ENCODE data around the gene PDE4A.
"Not testable (repeated sequence)": the region's sequence is repeated elsewhere in the genome, so short reads cannot be mapped to it uniquely, and the experiment has no call there.

DNA sequence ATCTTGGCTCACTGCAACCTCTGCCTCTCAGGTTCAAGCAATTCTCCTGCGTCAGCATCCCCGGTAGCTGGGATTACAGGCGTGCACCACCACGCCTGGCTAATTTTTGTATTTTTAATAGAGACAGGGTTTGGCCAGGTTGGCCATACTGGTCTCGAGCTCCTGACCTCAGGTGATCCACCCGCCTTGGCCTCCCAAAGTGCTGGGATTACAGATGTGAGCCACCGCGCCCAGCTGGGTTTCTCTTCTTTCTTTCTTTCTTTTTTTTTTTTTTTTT is 37.2 kb upstream of the PDE4A start:
- TF ChIP-seq, protein P1, sequence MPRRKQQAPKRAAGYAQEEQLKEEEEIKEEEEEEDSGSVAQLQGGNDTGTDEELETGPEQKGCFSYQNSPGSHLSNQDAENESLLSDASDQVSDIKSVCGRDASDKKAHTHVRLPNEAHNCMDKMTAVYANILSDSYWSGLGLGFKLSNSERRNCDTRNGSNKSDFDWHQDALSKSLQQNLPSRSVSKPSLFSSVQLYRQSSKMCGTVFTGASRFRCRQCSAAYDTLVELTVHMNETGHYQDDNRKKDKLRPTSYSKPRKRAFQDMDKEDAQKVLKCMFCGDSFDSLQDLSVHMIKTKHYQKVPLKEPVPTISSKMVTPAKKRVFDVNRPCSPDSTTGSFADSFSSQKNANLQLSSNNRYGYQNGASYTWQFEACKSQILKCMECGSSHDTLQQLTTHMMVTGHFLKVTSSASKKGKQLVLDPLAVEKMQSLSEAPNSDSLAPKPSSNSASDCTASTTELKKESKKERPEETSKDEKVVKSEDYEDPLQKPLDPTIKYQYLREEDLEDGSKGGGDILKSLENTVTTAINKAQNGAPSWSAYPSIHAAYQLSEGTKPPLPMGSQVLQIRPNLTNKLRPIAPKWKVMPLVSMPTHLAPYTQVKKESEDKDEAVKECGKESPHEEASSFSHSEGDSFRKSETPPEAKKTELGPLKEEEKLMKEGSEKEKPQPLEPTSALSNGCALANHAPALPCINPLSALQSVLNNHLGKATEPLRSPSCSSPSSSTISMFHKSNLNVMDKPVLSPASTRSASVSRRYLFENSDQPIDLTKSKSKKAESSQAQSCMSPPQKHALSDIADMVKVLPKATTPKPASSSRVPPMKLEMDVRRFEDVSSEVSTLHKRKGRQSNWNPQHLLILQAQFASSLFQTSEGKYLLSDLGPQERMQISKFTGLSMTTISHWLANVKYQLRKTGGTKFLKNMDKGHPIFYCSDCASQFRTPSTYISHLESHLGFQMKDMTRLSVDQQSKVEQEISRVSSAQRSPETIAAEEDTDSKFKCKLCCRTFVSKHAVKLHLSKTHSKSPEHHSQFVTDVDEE (CRISPR knock-in tag; IDR thresholded peaks at IDR 0.05) = not testable (repeated sequence)
- TF ChIP-seq, protein P2, sequence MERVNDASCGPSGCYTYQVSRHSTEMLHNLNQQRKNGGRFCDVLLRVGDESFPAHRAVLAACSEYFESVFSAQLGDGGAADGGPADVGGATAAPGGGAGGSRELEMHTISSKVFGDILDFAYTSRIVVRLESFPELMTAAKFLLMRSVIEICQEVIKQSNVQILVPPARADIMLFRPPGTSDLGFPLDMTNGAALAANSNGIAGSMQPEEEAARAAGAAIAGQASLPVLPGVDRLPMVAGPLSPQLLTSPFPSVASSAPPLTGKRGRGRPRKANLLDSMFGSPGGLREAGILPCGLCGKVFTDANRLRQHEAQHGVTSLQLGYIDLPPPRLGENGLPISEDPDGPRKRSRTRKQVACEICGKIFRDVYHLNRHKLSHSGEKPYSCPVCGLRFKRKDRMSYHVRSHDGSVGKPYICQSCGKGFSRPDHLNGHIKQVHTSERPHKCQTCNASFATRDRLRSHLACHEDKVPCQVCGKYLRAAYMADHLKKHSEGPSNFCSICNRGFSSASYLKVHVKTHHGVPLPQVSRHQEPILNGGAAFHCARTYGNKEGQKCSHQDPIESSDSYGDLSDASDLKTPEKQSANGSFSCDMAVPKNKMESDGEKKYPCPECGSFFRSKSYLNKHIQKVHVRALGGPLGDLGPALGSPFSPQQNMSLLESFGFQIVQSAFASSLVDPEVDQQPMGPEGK (CRISPR knock-in tag; IDR thresholded peaks at IDR 0.05; ENCODE audit: borderline replicate concordance) = not testable (repeated sequence)
- TF ChIP-seq, protein P3, sequence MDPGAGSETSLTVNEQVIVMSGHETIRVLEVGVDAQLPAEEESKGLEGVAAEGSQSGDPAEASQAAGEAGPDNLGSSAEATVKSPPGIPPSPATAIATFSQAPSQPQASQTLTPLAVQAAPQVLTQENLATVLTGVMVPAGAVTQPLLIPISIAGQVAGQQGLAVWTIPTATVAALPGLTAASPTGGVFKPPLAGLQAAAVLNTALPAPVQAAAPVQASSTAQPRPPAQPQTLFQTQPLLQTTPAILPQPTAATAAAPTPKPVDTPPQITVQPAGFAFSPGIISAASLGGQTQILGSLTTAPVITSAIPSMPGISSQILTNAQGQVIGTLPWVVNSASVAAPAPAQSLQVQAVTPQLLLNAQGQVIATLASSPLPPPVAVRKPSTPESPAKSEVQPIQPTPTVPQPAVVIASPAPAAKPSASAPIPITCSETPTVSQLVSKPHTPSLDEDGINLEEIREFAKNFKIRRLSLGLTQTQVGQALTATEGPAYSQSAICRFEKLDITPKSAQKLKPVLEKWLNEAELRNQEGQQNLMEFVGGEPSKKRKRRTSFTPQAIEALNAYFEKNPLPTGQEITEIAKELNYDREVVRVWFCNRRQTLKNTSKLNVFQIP (CRISPR knock-in tag; IDR thresholded peaks at IDR 0.05; ENCODE audit: borderline replicate concordance, low read depth) = not testable (repeated sequence)
- TF ChIP-seq ARNTL (CRISPR knock-in tag; IDR thresholded peaks at IDR 0.05; ENCODE audit: borderline replicate concordance, low read depth); ZFP30 (CRISPR knock-in tag; IDR thresholded peaks at IDR 0.05): not testable (repeated sequence)
